Activated naive CD4-positive, alpha-beta T cell treated with anti-CD3 and anti-CD28 coated beads, Interleukin-2, amount 50 U/mL, for 72 hours (primary cell): ENCODE measurements around the gene PELI1. TPM values are rescaled to one million over a fixed set of nuclear protein-coding genes. Genes with fewer than 3 reads are reported as not detected.
"Not testable (repeated sequence)": the region's sequence is repeated elsewhere in the genome, so short reads cannot be mapped to it uniquely, and the experiment has no call there.

Experiments used
- ATAC-seq, 2 donors: fragments of 150-1000 bp; cut with Tn5 transposase; 2 replicates each; pipeline ENCODE4 v1.10.0; 2021; ENCODE audit warnings: mild to moderate bottlenecking in 2 of 2, moderate library complexity in 2 of 2
- DNase-seq, 2 donors: peaks; one replicate each; pipeline ENCODE4 v3.0.0; 2021 to 2022; ENCODE audit warnings: low spot score in 2 of 2
- H3K27ac Mint-ChIP-seq, 2 donors: one replicate each; pipeline ENCODE4 v1.8.0; 2022; ENCODE audit warnings: mild to moderate bottlenecking in 2 of 2, mixed read lengths in 2 of 2
- H3K36me3 Mint-ChIP-seq, 2 donors: one replicate each; pipeline ENCODE4 v1.8.0; 2022; ENCODE audit warnings: mixed read lengths in 2 of 2
- H3K9me3 Mint-ChIP-seq, 2 donors: one replicate each; pipeline ENCODE4 v1.8.0; 2022; ENCODE audit warnings: mixed read lengths in 2 of 2
- total RNA-seq, 2 donors: library from RNA; stranded (reverse); gene quantifications; one replicate each; pipeline ENCODE4 v1.2.3, GENCODE V29; 2022

The PELI1 gene
- total RNA-seq, 2 donors from 2014 or later: 32.7 to 38.7 TPM

DNA sequence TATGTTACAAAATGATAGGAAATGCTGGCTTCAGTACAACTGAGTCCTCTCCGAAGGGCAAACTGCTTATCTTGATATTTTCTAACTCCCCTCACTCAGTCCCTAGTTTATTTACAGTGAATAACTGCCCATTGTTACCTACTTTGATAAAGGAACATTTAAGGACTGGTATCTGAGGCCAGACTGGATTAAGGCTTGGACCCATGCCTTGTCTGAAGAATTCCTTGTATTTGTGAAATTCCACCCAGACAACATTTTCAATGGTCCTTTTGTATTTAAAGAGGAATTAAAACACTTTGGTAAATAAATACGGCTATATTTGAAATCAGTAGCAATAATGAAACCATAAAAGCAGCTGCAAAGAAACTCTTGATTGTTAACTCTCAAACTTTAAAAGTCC is 58.3 kb downstream of the PELI1 start:
- no peak for ATAC-seq
- DNase-seq: no peak
- peaks cover under 1 to 1% of the 10 kb centered on the region in 2 donors for H3K36me3 Mint-ChIP-seq

DNA sequence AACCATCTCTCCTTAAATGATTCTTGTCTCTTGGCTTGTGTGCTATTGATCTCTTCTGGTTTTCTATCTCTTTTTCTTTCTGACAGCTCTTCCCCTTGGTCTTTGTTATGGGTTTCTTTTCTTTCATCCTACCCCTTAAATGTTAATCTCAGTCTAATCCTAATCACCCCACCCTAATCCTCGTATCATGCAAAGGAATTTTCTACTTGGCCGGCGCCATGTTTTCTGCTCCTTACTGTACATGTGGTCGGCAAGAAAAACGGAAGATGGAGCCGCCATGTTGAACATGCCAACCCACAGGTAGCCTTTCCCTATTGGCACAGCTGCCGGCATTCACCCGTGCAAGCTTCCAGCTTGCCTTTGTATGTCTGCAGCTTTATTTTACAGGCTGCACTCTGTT is 63.2 kb downstream of the PELI1 start:
- Mint-ChIP-seq H3K36me3 (no peaks in the 10 kb centered on the region), H3K27ac (no peak overlapping the region), H3K9me3 (peaks cover 0 to 5% of the 10 kb centered on the region in 2 donors)
- ATAC-seq (no peak), DNase-seq (no peak)

More for the DNA sequence above, 58.3 kb downstream of the PELI1 start:
- Mint-ChIP-seq H3K9me3 (peaks cover 0 to 3% of the 10 kb centered on the region in 2 donors), H3K27ac (no peak overlapping the region)

DNA sequence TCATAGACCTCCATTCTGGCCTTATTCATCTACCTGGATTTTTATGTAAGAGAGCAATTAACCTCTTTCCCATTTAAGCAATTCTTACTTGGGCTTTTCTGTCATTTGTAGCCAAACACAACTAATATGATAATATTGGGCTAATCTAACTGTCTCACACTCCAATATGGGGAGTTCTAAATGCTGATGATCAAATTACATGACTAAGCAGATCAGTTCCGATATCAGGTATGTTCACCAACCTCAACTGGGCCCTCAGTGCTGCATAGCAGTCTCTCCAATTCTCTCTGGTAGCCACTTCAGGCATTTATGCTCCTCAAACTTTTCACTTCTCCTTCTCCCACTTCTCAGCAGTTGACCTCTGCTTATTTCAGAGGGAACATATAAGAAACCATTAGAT is 64.0 kb downstream of the PELI1 start:
- Mint-ChIP-seq H3K9me3 (peaks cover 0 to 5% of the 10 kb centered on the region in 2 donors), H3K36me3 (no peaks in the 10 kb centered on the region), H3K27ac (no peak overlapping the region)
- no peak for DNase-seq
- no peak for ATAC-seq

DNA sequence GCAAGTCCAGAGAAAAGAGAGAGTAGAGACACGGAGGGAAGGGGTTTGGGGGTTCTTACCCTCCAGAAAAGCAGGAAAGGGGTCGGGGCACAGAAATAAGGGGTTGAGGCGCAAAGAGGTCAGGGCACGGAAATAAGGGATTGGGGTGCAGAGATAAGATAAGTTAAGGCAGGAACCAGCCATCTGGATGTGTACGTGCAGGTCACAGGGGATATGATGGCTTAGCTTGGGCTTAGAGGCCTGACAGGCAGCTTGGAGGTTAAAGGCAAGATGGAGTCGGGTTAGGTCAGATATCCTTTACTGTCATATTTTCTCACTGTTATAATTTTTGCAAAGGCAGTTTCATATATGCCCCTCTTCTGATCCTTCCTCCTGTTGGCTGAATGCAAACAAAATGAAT is 64.5 kb downstream of the PELI1 start:
- ATAC-seq, DNase-seq, H3K9me3 Mint-ChIP-seq, H3K27ac Mint-ChIP-seq, H3K36me3 Mint-ChIP-seq: not testable (repeated sequence)

DNA sequence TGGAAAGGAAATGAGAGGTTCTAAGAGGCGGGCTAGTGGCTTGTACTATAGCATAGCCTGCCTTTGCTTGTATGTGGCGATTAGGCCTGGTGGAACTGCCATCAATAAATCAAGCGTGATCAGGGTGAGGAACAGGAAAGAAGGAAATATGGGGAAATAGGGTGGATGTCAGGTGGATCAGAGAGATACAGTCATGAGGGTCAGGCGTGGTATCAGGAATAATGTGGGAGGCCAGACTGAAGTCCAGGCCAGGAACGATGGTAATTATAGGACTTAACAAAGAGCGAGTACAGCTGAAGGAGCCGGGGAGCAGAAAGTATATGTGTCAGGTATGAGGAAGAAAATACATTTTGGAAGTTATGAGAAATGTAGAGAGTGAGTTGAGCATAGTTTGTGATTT is 67.4 kb downstream of the PELI1 start:
- ATAC-seq, H3K36me3 Mint-ChIP-seq, H3K27ac Mint-ChIP-seq, H3K9me3 Mint-ChIP-seq, DNase-seq: not testable (repeated sequence)

DNA sequence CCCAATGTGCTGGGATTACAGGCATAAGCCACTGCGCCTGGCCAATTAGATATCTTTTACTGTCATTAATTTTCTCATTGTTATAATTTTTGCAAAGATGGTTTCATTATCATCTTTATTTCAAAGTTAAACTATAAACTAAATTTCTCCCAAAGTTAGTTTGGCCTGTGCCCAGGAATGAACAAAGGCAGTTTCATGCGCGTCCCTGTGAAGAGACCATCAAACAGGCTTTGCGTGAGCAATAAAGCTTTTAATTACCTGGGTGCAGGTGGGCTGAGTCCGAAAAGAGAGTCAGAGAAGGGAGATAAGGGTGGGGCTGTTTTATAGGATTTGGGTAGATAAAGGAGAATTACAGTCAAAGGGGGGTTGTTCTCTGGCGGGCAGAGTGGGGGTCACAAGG is 69.6 kb downstream of the PELI1 start:
- DNase-seq, H3K36me3 Mint-ChIP-seq, H3K27ac Mint-ChIP-seq, H3K9me3 Mint-ChIP-seq, ATAC-seq: not testable (repeated sequence)

DNA sequence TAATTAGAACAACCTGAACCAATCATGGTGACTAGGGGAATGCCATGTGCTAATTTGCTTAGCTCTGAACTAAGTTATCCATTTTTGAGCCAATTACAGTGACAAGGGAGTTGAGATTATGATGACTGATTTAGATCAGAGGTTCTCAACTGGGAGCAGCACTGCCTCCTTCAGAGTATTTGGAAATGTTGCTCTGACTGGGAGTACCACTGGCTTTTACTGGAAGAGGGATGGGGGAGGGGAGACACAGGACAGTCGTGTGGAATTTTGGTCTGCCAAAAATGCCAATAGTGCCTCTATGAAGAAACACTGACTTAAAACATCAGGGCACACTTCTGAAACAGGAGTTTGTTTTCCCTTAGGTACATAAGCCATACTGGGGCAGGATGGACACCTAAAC is 76.9 kb downstream of the PELI1 start:
- ATAC-seq (no peak), DNase-seq (no peak)
- Mint-ChIP-seq H3K9me3 (peaks cover 0 to 13% of the 10 kb centered on the region in 2 donors), H3K36me3 (peaks cover 0 to 5% of the 10 kb centered on the region in 2 donors), H3K27ac (no peak overlapping the region)

DNA sequence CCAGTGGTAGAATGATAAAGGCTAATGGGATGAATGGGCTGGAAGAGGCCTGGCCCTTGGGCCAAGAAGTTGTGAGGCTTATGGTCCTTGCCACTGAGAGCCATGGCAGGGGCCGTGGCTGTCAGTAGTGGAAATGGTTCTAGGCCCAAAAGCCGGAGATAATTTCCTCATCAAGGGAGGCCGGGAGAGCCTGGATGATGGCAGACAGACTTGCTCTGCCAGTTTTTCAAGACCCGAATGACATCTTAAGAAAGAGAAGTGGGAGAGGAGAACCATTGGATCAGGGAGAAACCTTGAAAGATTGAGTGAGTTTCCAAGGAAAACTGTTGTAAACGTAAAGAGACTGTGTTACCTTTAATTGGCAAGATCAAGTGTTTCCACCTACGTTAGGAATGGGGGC is 78.7 kb downstream of the PELI1 start:
- Mint-ChIP-seq H3K27ac (peak overlapping the region; percentile 32 to 91), H3K9me3 (peaks cover 0 to 13% of the 10 kb centered on the region in 2 donors), H3K36me3 (peaks cover 0 to 5% of the 10 kb centered on the region in 2 donors)
- ATAC-seq: no peak
- no peak for DNase-seq

DNA sequence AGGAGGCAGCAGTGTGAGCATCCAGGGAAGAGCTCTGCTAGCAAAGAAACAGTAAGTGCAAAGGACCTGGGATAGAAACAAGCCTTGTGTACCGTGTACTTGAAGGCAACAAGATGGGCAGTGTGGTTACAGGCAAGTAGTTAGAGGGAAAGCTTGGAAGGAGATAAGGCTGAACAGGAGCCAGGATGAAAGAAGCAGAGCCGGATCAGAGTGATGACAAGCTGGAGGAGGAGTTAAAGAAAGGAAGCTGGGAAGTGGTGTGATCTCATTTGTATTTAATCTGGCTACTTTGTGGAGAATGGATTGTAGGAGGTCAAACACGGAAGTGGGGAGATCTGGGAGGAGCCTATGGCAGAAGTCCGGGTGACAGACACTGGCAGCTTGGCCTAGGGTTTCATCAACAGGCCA is 80.3 kb downstream of the PELI1 start:
- ATAC-seq: no peak
- Mint-ChIP-seq H3K36me3 (peaks cover 0 to 5% of the 10 kb centered on the region in 2 donors), H3K9me3 (peaks cover 0 to 13% of the 10 kb centered on the region in 2 donors), H3K27ac (peak overlapping the region in 1 of 2 donors; percentile 91)
- no peak for DNase-seq

DNA sequence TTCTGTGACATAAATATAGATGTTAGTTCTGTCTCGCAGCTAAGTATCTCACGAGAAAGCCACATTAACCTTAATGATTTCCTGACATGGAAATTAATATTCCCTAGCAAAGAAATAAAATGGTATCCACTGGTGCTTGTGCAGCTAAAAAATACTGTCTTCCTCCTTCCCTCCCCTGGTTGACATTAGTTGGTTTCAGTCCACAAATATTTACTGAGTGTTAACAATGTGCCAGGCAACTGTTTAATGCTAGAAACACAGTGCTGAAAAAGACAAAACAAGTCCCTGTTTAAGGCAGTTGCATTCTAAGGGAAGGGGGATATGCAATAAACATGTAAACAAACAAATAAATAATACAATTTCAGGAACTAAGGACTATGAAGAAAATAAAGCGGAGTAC is 80.8 kb downstream of the PELI1 start:
- Mint-ChIP-seq H3K9me3 (peaks cover 0 to 13% of the 10 kb centered on the region in 2 donors), H3K36me3 (peaks cover 0 to 5% of the 10 kb centered on the region in 2 donors), H3K27ac (peak overlapping the region in 1 of 2 donors; percentile 91)
- ATAC-seq: no peak
- DNase-seq: no peak

DNA sequence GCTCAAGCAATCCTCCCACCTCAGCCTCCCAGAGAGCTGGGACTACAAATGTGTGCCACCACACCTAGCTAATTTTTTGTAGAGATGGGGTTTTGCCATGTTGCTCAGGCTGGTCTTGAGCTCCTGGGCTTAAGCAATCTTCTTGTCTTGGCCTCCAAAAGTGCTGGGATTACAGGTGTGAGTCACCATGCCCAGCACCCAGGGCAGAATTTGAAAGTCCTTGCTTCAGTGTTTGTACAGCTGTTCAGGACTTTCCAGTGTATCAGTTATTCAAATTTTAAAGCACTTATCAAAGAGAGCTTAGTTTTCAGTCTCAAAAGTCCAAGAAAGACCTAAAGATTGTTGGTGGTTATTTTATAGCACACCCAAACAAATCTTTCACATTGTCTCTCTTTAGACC is 81.4 kb downstream of the PELI1 start:
- Mint-ChIP-seq H3K9me3 (peaks cover 0 to 13% of the 10 kb centered on the region in 2 donors), H3K27ac (no peak overlapping the region), H3K36me3 (peaks cover 0 to 5% of the 10 kb centered on the region in 2 donors)
- ATAC-seq: peak in 1 of 2 donors; percentile 16
- no peak for DNase-seq

DNA sequence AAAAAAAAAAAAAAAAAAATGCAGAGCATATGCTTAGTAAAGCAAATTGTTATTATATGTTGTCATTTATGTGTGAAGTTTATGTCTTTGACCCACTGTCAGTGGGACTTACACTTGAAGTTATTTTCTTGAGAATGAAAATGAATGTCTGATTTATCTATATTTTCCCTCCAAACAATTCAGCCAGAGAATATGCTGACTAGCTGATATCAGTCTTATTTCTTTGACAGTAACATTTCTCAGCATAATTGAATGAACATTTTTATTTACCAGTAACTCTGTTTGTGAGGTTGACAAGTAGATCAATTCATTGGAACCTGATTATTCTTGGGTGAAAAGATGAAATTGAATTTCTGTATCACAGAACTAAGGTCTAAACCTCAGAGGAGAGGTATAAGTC is 85.0 kb downstream of the PELI1 start:
- ATAC-seq (no peak), DNase-seq (no peak)
- no peaks in the 10 kb centered on the region for H3K9me3 Mint-ChIP-seq
- H3K36me3 Mint-ChIP-seq: no peaks in the 10 kb centered on the region
- H3K27ac Mint-ChIP-seq: no peak overlapping the region

DNA sequence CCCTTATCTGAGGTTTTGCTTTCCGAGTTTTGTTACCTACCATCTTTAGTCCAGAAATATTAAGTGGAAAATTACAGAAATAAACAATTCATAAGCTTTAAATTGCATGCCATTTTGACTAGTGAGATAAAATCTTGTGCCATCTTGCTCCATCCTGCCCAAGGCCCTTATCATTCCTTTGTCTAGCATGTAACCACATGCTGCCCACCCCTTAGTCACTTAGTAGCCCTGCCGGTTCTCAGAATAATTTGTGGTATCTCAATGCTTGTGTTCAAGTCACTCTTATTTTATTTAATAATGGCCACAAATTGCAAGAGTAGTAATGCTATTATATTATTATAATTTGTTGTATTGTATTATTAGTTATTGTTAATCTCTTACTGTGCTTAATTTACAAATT is 88.2 kb downstream of the PELI1 start:
- no peak for DNase-seq
- Mint-ChIP-seq H3K27ac (no peak overlapping the region), H3K36me3 (no peaks in the 10 kb centered on the region), H3K9me3 (no peaks in the 10 kb centered on the region)
- ATAC-seq: no peak

DNA sequence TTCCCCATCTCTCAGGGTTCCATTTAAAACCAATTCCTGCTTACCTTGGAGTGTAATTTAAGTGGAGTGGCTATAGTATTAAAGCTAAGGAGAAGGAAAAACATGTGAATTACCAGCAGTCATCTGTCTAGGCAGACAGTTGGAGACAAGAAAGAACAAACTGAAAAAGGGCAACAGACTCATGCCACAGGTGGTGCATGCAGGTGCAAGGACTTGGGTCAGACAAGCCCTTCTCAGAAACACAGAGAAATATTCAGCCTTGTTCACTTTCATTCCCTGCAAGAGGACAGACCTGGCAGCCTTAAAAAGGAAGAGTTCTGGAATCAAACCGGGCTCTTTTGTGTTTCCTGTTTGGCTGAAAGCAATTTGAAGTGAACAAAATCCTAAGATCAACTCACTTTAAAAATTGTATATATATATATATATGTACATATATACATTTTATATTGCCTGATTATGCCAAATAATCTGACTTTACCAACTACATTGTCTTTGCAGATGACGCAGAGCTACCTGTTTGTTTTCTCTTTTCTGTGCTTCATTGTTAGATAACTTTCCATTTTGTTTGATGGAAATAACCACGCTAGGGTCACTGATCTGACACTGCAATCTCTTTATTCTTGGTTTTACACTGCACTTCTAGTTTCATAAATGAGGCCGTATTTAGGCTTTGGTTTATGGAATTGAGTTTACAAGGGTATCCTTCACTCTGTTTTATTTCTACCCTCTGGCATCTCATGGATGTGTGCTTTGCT is 89.9 kb downstream of the PELI1 start:
- ATAC-seq: peak in 1 of 2 donors; percentile 25
- no peaks in the 10 kb centered on the region for H3K9me3 Mint-ChIP-seq
- H3K27ac Mint-ChIP-seq: no peak overlapping the region
- no peaks in the 10 kb centered on the region for H3K36me3 Mint-ChIP-seq
- no peak for DNase-seq

DNA sequence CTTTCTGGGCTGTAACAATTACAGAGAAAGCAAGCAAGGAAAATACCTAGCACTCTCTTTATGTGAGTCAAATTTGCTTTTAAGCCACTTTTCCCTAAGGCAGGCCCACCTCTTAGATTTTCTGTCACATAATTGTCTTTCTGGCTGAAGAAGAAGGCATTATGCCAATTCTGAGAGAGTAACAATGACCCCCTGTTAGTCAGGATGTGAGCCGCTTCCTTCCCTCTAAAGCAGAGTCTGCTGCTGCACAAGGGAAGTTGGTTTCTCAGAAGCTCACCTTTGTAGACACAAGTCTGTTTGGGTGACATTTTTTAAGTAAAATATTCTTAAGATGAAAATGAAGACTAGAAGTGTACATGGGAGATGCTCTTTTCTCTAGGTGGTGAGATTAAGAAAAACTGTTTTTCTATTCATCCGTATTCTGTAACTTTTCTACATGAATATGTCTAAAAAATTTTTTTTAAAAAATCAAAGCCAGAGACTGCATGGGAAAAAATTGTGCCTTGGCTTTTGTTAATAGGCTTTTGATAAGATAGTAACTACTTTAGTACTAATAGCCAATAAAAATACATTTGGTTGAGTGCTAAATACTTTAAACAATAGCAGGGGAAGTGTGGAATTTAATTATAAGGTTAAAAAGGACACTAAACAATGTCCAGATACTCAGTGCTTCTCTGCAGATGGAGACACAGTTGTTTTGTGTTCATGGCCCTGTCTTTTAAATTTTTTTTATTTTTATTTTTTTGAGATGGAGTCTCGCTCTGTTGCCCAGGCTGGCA is 91.6 kb downstream of the PELI1 start:
- DNase-seq (no peak), ATAC-seq (no peak)
- Mint-ChIP-seq H3K9me3 (no peaks in the 10 kb centered on the region), H3K36me3 (no peaks in the 10 kb centered on the region), H3K27ac (no peak overlapping the region)

DNA sequence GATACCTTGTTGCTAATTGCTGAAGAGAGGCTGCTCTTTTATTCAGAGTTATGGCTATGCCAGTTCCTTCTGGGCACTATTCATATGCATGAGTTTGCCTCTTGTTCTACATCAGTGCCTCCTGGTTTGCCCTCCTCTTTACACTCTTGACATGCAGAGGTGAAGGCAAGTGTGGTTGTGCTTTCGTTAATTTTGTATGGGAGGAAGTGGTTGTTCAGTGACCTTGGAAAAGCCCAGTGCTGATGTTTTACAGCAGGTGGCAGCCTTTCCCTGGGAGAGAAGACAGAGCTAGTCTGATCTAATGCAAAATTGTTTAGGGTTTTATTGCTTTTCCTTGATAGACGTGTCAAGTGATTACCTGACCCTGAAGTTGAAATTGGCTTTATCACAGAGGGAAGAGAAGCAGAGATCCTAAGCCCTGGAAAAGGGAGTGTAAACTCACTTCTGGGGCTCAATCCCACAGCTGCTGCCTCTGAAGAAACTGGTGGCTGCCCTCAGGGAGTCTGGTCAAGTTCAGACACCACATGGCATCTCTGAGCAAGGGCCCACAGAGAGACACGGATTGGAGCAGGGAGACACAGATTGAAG is 94.5 kb downstream of the PELI1 start:
- Mint-ChIP-seq H3K36me3 (no peaks in the 10 kb centered on the region), H3K27ac (peak overlapping the region; percentile 30 to 35), H3K9me3 (no peaks in the 10 kb centered on the region)
- ATAC-seq: peak; percentile 91 to 93
- DNase-seq: peak; percentile 60 to 63

DNA sequence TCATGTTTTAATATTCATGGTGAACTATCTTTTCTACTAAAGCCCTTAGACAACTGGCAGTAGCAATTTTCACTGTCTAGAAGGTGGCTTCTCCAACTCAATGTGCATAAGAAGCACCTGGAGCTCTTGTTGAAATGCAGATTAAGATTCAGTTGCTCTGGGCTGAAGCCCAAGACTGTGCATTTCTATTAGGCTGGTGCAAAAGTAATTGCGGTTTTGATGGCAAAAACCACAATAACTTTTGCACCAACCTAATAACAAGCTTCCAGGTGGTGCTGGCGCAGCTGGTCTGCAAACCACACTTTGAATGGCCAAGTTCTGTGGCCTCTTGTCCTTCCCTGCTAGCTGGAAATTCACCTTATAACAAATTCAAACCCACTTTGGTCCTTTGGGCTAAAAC is 98.3 kb downstream of the PELI1 start:
- H3K9me3 Mint-ChIP-seq: no peaks in the 10 kb centered on the region
- ATAC-seq: no peak
- H3K36me3 Mint-ChIP-seq: no peaks in the 10 kb centered on the region

More for the DNA sequence above, 98.3 kb downstream of the PELI1 start:
- H3K27ac Mint-ChIP-seq: no peak overlapping the region
- DNase-seq: no peak
